A549 (cell line): ENCODE data around the gene NIPBL. TPM values are rescaled to one million over a fixed set of nuclear protein-coding genes. Genes with fewer than 3 reads are reported as not detected.

Source experiments
- ATAC-seq, 2 experiments: fragments of 200-7000 bp in 1 of 2; fragments of >200 bp in 1 of 2; cut with Nextera tagmentation in 1 of 2; cut with Tn5 transposase in 1 of 2; 3 replicates each; pipeline versions ENCODE4 v1.8.0 to v1.9.1; 2018 to 2020; ENCODE audit warnings: mild to moderate bottlenecking in 1 of 2, moderate library complexity in 1 of 2
- CTCF ChIA-PET: fragments of 300-600 bp; sonication (Branson Sonifier 250); formaldehyde crosslinking; extraction: SDS; loops from one replicate; lab custom pipeline; 2021; ENCODE audit warnings: antibody characterized with exemption, inconsistent platforms; lab: Yijun Ruan, JAX
- POLR2A ChIA-PET: fragments of 350-600 bp; formaldehyde crosslinking; extraction: SDS; loops from one replicate; lab custom pipeline; 2021; ENCODE audit warnings: antibody characterized with exemption, inconsistent platforms; lab: Yijun Ruan, JAX
- DNase-seq, 2 experiments: peaks; one replicate each; pipeline versions ENCODE4 v3.0.0 to v3.0.0-alpha.2; 2011 to 2016; ENCODE audit warnings: low read depth in 1 of 2, low spot score in 1 of 2
- FAIRE-seq: peaks from 2 replicates; lab custom pipeline; 2011; peaks lifted over from hg19 to GRCh38; lab: Jason Lieb, UNC
- H3K27ac ChIP-seq, 2 experiments: fragments of >200 bp; sonication (Bioruptor Twin); formaldehyde crosslinking; 3 replicates each; pipeline ENCODE4 v1.5.1; 2016 to 2017
- H3K4me1 ChIP-seq: fragments of >200 bp; sonication (Bioruptor Twin); formaldehyde crosslinking; 3 replicates; pipeline ENCODE4 v1.6.1; 2016
- H3K4me2 ChIP-seq: fragments of >200 bp; sonication (Bioruptor Twin); formaldehyde crosslinking; 3 replicates; pipeline ENCODE4 v1.6.1; 2016
- H3K4me3 ChIP-seq: fragments of >200 bp; sonication (Bioruptor Twin); formaldehyde crosslinking; 3 replicates; pipeline ENCODE4 v1.5.1; 2016
- H3K9me3 ChIP-seq: fragments of >200 bp; sonication (Bioruptor Twin); formaldehyde crosslinking; 3 replicates; pipeline ENCODE4 v1.6.1; 2016
- CBX2 ChIP-seq: fragments of 200-600 bp; sonication (generic); IDR thresholded peaks from 2 replicates; pipeline ENCODE4 v1.6.1; 2016; ENCODE audit warnings: low read depth, mild to moderate bottlenecking, borderline replicate concordance
- CHD2 ChIP-seq: fragments of 150-350 bp; IDR thresholded peaks from 2 replicates; pipeline ENCODE4 v1.6.1; 2014; ENCODE audit warnings: low read length; ENCODE audit not compliant: partially characterized antibody
- CHD4 ChIP-seq: fragments of 200-600 bp; sonication (generic); IDR thresholded peaks from 2 replicates; pipeline ENCODE4 v1.6.1; 2016; ENCODE audit warnings: antibody characterized with exemption, mild to moderate bottlenecking, borderline replicate concordance
- EHMT2 ChIP-seq: fragments of 200-600 bp; sonication (generic); IDR thresholded peaks from 2 replicates; pipeline ENCODE4 v1.6.1; 2016; ENCODE audit warnings: antibody characterized with exemption, low read depth, mild to moderate bottlenecking, moderate library complexity
- EP300 ChIP-seq, 2 experiments: fragments of >200 bp; sonication (Bioruptor Twin); formaldehyde crosslinking; IDR thresholded peaks; 2 replicates in 1 of 2; 3 replicates in 1 of 2; pipeline ENCODE4 v1.6.1; 2016 to 2017
- ESRRA ChIP-seq: fragments of 150-350 bp; IDR thresholded peaks from 2 replicates; pipeline ENCODE4 v1.6.1; 2014; ENCODE audit warnings: mild to moderate bottlenecking, low read length, borderline replicate concordance
- HDAC2 ChIP-seq: fragments of 200-600 bp; sonication (generic); IDR thresholded peaks from 2 replicates; pipeline ENCODE4 v1.6.1; 2016
- HEYL ChIP-seq: fragments of 250-450 bp; sonication (Bioruptor Pico); IDR thresholded peaks from 2 replicates; pipeline ENCODE4 v1.8.0; 2021; ENCODE audit warnings: mild to moderate bottlenecking, moderate library complexity
- HOXA7 ChIP-seq: fragments of 250-450 bp; sonication (Bioruptor Pico); IDR thresholded peaks from 2 replicates; pipeline ENCODE4 v1.5.0; 2020; ENCODE audit warnings: mild to moderate bottlenecking, moderate library complexity
- HOXB13 ChIP-seq: fragments of 250-450 bp; sonication (Bioruptor Pico); IDR thresholded peaks from 2 replicates; pipeline ENCODE4 v1.5.0; 2020; ENCODE audit warnings: low read depth, mild to moderate bottlenecking, moderate library complexity
- HOXB5 ChIP-seq: fragments of 250-450 bp; sonication (Bioruptor Pico); IDR thresholded peaks from 2 replicates; pipeline ENCODE4 v1.5.0; 2020; ENCODE audit warnings: mild to moderate bottlenecking, moderate library complexity
- KDM5A ChIP-seq: fragments of 200-600 bp; sonication (generic); IDR thresholded peaks from 2 replicates; pipeline ENCODE4 v1.6.1; 2016; ENCODE audit warnings: antibody characterized with exemption, mild to moderate bottlenecking
- NFE2L2 ChIP-seq: fragments of 150-350 bp; conservative IDR thresholded peaks from 2 replicates; pipeline ENCODE4 v1.6.1; 2014; ENCODE audit warnings: low read length
- PHF8 ChIP-seq: fragments of 200-600 bp; sonication (generic); IDR thresholded peaks from 2 replicates; pipeline ENCODE4 v1.6.1; 2016; ENCODE audit warnings: low read depth, mild to moderate bottlenecking, antibody characterized with exemption, moderate library complexity, borderline replicate concordance
- POLR2A ChIP-seq: IDR thresholded peaks from 2 replicates; pipeline ENCODE4 v1.6.1; 2012; ENCODE audit warnings: mild to moderate bottlenecking, low read length
- POLR2AphosphoS2 ChIP-seq: conservative IDR thresholded peaks from 2 replicates; pipeline ENCODE4 v1.6.1; 2012; ENCODE audit warnings: low read length, improper control_type of control experiment, inconsistent platforms
- RAD21 ChIP-seq, 2 experiments: fragments of >200 bp in 1 of 2; sonication (Bioruptor Twin) in 1 of 2; formaldehyde crosslinking in 1 of 2; IDR thresholded peaks in 1 of 2; conservative IDR thresholded peaks in 1 of 2; 2 replicates in 1 of 2; 3 replicates in 1 of 2; pipeline ENCODE4 v1.6.1; 2012 to 2018; ENCODE audit warnings: inconsistent platforms in 1 of 2
- RARB ChIP-seq: fragments of 250-450 bp; sonication (Bioruptor Pico); IDR thresholded peaks from 2 replicates; pipeline ENCODE4 v1.8.0; 2021; ENCODE audit warnings: mild to moderate bottlenecking, moderate library complexity
- RCOR1 ChIP-seq: fragments of 150-350 bp; IDR thresholded peaks from 2 replicates; pipeline ENCODE4 v1.6.1; 2014; ENCODE audit warnings: antibody characterized with exemption, low read length, low read depth
- SREBF2 ChIP-seq: fragments of 450-650 bp; IDR thresholded peaks from 2 replicates; pipeline ENCODE4 v1.6.1; 2014; ENCODE audit warnings: mild to moderate bottlenecking, moderate library complexity
- TP53 ChIP-seq: fragments of 250-450 bp; sonication (Bioruptor Pico); IDR thresholded peaks from 2 replicates; pipeline ENCODE4 v1.5.0; 2021; ENCODE audit warnings: mild to moderate bottlenecking, moderate library complexity
- ZNF302 ChIP-seq: fragments of 250-450 bp; sonication (Bioruptor Pico); IDR thresholded peaks from 2 replicates; pipeline ENCODE4 v1.9.0; 2021; ENCODE audit warnings: inconsistent platforms, mild to moderate bottlenecking, moderate library complexity
- ZSCAN20 ChIP-seq: fragments of 250-450 bp; sonication (Bioruptor Pico); IDR thresholded peaks from 2 replicates; pipeline ENCODE4 v1.8.0; 2022; ENCODE audit warnings: mild to moderate bottlenecking, moderate library complexity
- WGBS: methylation state at CpG from one replicate; pipeline ENCODE4 v1.1.6; 2017; ENCODE audit errors: missing lambda C conversion rate; 5-methylcytosine and 5-hydroxymethylcytosine counted together
- polyA plus RNA-seq, 4 experiments: library from polyadenylated mRNA; depleted of rRNA in 3 of 4; stranded (reverse); fragments of >200 nt; fragmentation: RNase III in 1 of 4; extraction: RNeasy Plus Mini Kit Qiagen cat#74134 plus additional on column Dnase treatment in 1 of 4; gene quantifications; 2 replicates in 3 of 4; 3 replicates in 1 of 4; pipeline ENCODE4 v1.2.3, GENCODE V29; 2011 to 2017
- TF ChIP-seq, protein P1 (sequence below): fragments of >200 bp; sonication (Bioruptor Twin); formaldehyde crosslinking; IDR thresholded peaks from 3 replicates; pipeline ENCODE4 v1.5.1; 2016
- TF ChIP-seq, protein P2 (sequence below): fragments of 150-350 bp; IDR thresholded peaks from 2 replicates; pipeline ENCODE4 v1.6.1; 2014; ENCODE audit warnings: low read depth, mild to moderate bottlenecking, low read length
- TF ChIP-seq, protein P3 (sequence below): fragments of 250-450 bp; sonication (Bioruptor Pico); IDR thresholded peaks from 2 replicates; pipeline ENCODE4 v1.5.0; 2021; ENCODE audit warnings: mild to moderate bottlenecking, moderate library complexity, borderline replicate concordance
- TF ChIP-seq, protein P4 (sequence below): IDR thresholded peaks from 2 replicates; pipeline ENCODE4 v1.6.1; 2012
- TF ChIP-seq, protein P5 (sequence below): IDR thresholded peaks from 2 replicates; pipeline ENCODE4 v1.6.1; 2012; ENCODE audit warnings: low read depth, borderline replicate concordance

NIPBL gene
- polyA plus RNA-seq, 2 of the 4 experiments (the other 2 are of a cell fraction) = 12.4 to 33.4 TPM

DNA sequence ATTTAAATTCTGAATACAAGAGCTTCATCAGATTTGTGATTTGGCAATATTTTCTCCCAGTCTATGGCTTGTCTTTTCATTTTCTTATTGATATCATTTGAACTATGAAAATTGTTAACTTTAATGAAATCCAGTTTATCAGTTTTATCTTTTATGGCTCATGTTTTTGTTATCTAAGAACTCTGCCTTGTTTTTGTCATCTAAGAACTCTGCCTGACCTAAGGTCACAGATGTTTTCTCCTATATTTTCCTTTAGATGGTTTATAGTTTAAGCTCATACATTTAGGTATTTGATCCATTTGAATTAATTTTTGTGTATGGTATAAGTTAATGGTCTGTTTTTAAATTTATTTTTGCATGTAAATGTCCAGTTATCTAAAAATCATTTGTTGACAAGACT lies 52.9 kb downstream of the NIPBL start (continued):
- TF ChIP-seq CBX2 (no peak), ZSCAN20 (no peak), NFE2L2 (no peak)
- TF ChIP-seq, protein P1, sequence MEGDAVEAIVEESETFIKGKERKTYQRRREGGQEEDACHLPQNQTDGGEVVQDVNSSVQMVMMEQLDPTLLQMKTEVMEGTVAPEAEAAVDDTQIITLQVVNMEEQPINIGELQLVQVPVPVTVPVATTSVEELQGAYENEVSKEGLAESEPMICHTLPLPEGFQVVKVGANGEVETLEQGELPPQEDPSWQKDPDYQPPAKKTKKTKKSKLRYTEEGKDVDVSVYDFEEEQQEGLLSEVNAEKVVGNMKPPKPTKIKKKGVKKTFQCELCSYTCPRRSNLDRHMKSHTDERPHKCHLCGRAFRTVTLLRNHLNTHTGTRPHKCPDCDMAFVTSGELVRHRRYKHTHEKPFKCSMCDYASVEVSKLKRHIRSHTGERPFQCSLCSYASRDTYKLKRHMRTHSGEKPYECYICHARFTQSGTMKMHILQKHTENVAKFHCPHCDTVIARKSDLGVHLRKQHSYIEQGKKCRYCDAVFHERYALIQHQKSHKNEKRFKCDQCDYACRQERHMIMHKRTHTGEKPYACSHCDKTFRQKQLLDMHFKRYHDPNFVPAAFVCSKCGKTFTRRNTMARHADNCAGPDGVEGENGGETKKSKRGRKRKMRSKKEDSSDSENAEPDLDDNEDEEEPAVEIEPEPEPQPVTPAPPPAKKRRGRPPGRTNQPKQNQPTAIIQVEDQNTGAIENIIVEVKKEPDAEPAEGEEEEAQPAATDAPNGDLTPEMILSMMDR = no peak
- TF ChIP-seq, protein P2, sequence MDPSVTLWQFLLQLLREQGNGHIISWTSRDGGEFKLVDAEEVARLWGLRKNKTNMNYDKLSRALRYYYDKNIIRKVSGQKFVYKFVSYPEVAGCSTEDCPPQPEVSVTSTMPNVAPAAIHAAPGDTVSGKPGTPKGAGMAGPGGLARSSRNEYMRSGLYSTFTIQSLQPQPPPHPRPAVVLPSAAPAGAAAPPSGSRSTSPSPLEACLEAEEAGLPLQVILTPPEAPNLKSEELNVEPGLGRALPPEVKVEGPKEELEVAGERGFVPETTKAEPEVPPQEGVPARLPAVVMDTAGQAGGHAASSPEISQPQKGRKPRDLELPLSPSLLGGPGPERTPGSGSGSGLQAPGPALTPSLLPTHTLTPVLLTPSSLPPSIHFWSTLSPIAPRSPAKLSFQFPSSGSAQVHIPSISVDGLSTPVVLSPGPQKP = no peak

DNA sequence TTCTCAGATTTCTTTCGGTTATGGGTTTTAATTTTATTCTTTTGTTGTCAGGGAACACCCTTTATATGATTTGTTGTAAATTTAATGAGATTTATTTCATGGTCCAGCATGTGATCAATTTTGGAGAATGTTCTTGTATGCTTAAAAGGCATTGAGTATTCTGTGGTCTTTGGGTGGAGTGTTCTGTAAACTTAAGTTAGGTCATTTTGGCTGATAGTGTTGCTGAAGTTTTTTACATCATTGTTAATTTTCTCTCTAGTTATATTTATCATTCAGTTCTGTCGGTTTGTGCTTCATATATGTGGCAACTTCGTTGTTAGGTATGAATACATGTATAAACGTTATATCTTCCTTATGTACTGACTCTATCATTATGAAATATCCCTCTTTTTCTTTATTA lies 55.5 kb downstream of the NIPBL start:
- Histone ChIP-seq H3K4me1 (peaks cover 17% of the 10 kb centered on the region; the same call in 2 of the 3 replicates), H3K9me3 (no peaks in the 10 kb centered on the region), H3K4me2 (no peak overlapping the region), H3K4me3 (no peak overlapping the region), H3K27ac (no peak overlapping the region)
- FAIRE-seq = no peak
- WGBS = 82% methylated on average over 4 of the region's 4 CpGs
- POLR2A ChIA-PET = no interaction called here
- CTCF ChIA-PET = no interaction called here
- no peak for ATAC-seq
- TF ChIP-seq TP53 (CRISPR knock-in tag) = no peak
- no peak for TF ChIP-seq SREBF2
- no peak for TF ChIP-seq HOXB5
- no peak for TF ChIP-seq RCOR1
- TF ChIP-seq, protein P3, sequence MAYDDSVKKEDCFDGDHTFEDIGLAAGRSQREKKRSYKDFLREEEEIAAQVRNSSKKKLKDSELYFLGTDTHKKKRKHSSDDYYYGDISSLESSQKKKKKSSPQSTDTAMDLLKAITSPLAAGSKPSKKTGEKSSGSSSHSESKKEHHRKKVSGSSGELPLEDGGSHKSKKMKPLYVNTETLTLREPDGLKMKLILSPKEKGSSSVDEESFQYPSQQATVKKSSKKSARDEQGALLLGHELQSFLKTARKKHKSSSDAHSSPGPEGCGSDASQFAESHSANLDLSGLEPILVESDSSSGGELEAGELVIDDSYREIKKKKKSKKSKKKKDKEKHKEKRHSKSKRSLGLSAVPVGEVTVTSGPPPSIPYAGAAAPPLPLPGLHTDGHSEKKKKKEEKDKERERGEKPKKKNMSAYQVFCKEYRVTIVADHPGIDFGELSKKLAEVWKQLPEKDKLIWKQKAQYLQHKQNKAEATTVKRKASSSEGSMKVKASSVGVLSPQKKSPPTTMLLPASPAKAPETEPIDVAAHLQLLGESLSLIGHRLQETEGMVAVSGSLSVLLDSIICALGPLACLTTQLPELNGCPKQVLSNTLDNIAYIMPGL (CRISPR knock-in tag) = no peak
- no peak for TF ChIP-seq ZNF302 (CRISPR knock-in tag)
- no peak for TF ChIP-seq RAD21 (conservative IDR thresholded peaks at IDR 0.05 in 1 of 2, IDR thresholded peaks at IDR 0.05 in 1 of 2)
- no peak for DNase-seq

DNA sequence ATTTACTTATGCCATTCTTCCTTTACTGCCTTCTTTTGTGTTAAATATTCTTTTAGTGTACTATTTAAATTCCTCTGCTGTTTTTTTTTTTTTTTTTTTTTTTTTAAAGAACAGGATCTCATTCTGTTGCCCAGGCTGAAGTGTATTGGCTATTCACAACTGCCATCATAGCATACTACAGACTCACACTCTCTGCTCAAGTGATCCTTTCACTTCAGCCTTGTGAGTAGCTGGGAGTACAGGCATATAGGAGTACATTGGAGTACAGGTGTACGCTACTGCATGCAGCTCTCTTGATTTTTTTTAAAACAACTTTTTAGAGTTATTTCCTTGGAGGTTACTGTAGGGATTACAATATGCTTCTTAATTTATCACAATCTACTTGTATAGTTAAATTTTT lies 56.1 kb downstream of the NIPBL start:
- Histone ChIP-seq H3K9me3 (no peaks in the 10 kb centered on the region), H3K4me3 (no peak overlapping the region), H3K4me2 (no peak overlapping the region), H3K27ac (no peak overlapping the region), H3K4me1 (peaks cover 22% of the 10 kb centered on the region; the same call in 2 of the 3 replicates)
- no peak for DNase-seq
- ATAC-seq = no peak
- no peak for FAIRE-seq
- ChIA-PET CTCF (no interaction called here), POLR2A (no interaction called here)
- 91% methylated on average over 1 of the region's 1 CpG for WGBS
- TF ChIP-seq ESRRA (no peak), CHD2 (no peak), RARB (CRISPR knock-in tag) (no peak), HOXB13 (CRISPR knock-in tag) (no peak), POLR2A (no peak), HEYL (CRISPR knock-in tag) (no peak), EP300 (IDR thresholded peaks at IDR 0.05) (no peak), KDM5A (no peak), POLR2AphosphoS2 (no peak), CHD4 (no peak), EHMT2 (no peak), PHF8 (no peak), HOXA7 (CRISPR knock-in tag) (no peak), HDAC2 (no peak), CBX2 (no peak)
- TF ChIP-seq, protein P4, sequence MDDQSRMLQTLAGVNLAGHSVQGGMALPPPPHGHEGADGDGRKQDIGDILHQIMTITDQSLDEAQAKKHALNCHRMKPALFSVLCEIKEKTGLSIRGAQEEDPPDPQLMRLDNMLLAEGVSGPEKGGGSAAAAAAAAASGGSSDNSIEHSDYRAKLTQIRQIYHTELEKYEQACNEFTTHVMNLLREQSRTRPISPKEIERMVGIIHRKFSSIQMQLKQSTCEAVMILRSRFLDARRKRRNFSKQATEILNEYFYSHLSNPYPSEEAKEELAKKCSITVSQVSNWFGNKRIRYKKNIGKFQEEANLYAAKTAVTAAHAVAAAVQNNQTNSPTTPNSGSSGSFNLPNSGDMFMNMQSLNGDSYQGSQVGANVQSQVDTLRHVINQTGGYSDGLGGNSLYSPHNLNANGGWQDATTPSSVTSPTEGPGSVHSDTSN = no peak
- TF ChIP-seq, protein P5, sequence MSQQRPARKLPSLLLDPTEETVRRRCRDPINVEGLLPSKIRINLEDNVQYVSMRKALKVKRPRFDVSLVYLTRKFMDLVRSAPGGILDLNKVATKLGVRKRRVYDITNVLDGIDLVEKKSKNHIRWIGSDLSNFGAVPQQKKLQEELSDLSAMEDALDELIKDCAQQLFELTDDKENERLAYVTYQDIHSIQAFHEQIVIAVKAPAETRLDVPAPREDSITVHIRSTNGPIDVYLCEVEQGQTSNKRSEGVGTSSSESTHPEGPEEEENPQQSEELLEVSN = no peak
